ENCODE measurements around the gene MAGI1. TPM values are rescaled to one million over a fixed set of nuclear protein-coding genes. Genes with fewer than 3 reads are reported as not detected.

MAGI1 gene
- total RNA-seq, 5 donors from 2014 or later (not counting 1 experiment from before 2014, with no cell fraction given): 0.23 to 0.63 (median 0.29) TPM

DNA sequence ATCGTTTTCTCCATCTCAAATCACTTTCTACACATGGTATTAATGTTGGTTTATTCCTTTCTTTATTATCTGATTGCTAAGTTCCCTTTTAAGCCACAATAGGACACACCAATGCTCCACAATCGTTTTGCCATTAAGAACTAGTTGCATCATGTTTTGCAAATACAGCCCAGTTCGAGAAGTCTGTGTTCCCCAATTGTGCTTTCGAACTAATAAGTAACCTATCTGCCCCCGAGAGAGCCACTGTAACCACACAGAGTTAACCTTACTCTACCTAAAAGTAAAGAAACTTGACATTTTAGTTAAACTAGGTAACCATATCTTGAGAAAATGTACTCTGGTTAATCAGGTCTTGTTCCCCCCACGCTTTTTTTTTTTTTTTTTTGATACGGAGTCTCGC lies 39.1 kb downstream of the MAGI1 start:
- Mint-ChIP-seq H3K4me3 (no peak overlapping the region), H3K27ac (no peak overlapping the region), H3K9me3 (no peaks in the 10 kb centered on the region), H3K4me1 (no peaks in the 10 kb centered on the region), H3K36me3 (no peaks in the 10 kb centered on the region), H3K27me3 (no peaks in the 10 kb centered on the region)
- WGBS (ENCODE audit: insufficient coverage): 67% methylated on average over 3 of the region's 8 CpGs
- POLR2A ChIA-PET: no interaction called here
- CTCF ChIA-PET: no interaction called here
- H3K36me3 ChIP-seq (ENCODE audit: control insufficient read depth in 2 of 2, extremely low read depth in 1 of 2, insufficient read depth in 1 of 2, low read length in 1 of 2): no peaks in the 10 kb centered on the region
- no peaks in the 10 kb centered on the region for H3K9me3 ChIP-seq
- H3K27me3 ChIP-seq (replicated peaks in 1 of 2; ENCODE audit: control insufficient read depth in 2 of 2, extremely low read depth in 1 of 2, insufficient read depth in 2 of 2, low read length in 1 of 2): peaks cover 0 to 2% of the 10 kb centered on the region in 2 experiments
- DNase-seq (no peak), ATAC-seq (replicated peaks in 1 of 4) (no peak)
- no peak overlapping the region for H3K4me3 ChIP-seq (ENCODE audit: control insufficient read depth in 1 of 2, extremely low read depth in 1 of 2, low read length in 1 of 2)
- no peak overlapping the region for H3K27ac ChIP-seq (ENCODE audit: low read length)
- no peaks in the 10 kb centered on the region for H3K4me1 ChIP-seq (ENCODE audit: control insufficient read depth in 1 of 2, extremely low read depth in 1 of 2, insufficient read depth in 2 of 2, low read length in 2 of 2)

DNA sequence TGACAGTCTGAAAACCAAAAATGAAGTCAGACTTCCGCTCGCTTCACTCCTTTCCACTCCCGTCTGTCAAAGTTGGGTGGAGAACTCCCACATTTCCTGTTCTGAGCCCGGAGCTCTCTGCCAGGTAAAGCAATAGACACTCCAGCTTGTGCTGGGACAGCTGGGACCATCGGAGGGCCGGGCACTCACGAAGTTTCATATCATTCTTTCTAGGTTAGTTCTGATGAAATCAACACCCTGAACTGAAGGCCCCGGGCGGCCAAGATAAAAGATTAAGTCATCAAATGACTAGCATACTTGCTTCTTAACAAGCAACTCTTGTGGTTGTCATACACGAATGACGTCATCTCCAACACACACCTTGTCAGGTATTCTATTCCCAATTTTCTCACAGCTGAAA lies 42.1 kb downstream of the MAGI1 start:
- H3K27me3 Mint-ChIP-seq: no peaks in the 10 kb centered on the region
- peaks cover 0 to 5% (median 0%) of the 10 kb centered on the region in 3 donors for H3K9me3 Mint-ChIP-seq
- H3K27ac Mint-ChIP-seq: no peak overlapping the region

DNA sequence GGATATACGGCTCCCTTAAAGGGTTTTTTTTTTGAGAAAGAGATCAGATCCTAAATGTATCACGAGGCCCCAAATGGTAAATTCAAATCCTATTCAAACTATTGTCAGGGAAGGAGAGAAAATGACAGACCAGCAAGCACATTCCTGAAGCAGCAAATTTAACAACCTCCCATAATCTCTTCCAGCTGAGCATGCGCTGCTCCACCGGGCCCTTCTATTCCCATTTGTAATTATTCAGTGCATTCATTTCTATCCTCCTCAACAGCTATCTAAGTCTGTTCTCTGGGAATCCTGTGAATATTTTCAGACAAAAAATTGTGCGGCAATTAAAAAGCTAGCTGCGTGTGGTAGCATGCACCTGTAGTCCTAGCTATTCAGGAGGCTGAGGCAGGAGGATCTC lies 43.2 kb downstream of the MAGI1 start:
- H3K4me1 ChIP-seq (ENCODE audit: control insufficient read depth in 1 of 2, extremely low read depth in 1 of 2, insufficient read depth in 2 of 2, low read length in 2 of 2): no peaks in the 10 kb centered on the region
- H3K27ac ChIP-seq (ENCODE audit: low read length): no peak overlapping the region
- Mint-ChIP-seq H3K27ac (no peak overlapping the region), H3K4me1 (no peaks in the 10 kb centered on the region), H3K36me3 (no peaks in the 10 kb centered on the region), H3K27me3 (no peaks in the 10 kb centered on the region), H3K4me3 (no peak overlapping the region), H3K9me3 (peaks cover 0 to 5% (median 0%) of the 10 kb centered on the region in 3 donors)
- no peaks in the 10 kb centered on the region for H3K9me3 ChIP-seq
- WGBS (ENCODE audit: insufficient coverage): 100% methylated on average over 1 of the region's 6 CpGs
- ATAC-seq (replicated peaks in 1 of 4) (no peak), DNase-seq (no peak)
- ChIA-PET POLR2A (no interaction called here), CTCF (no interaction called here)
- H3K4me3 ChIP-seq (ENCODE audit: control insufficient read depth in 1 of 2, extremely low read depth in 1 of 2, low read length in 1 of 2): no peak overlapping the region
- no peaks in the 10 kb centered on the region for H3K36me3 ChIP-seq (ENCODE audit: control insufficient read depth in 2 of 2, extremely low read depth in 1 of 2, insufficient read depth in 1 of 2, low read length in 1 of 2)
- peaks cover 0 to 2% of the 10 kb centered on the region in 2 experiments for H3K27me3 ChIP-seq (replicated peaks in 1 of 2; ENCODE audit: control insufficient read depth in 2 of 2, extremely low read depth in 1 of 2, insufficient read depth in 2 of 2, low read length in 1 of 2)

More for the DNA sequence above, 42.1 kb downstream of the MAGI1 start:
- no peaks in the 10 kb centered on the region for H3K9me3 ChIP-seq
- H3K4me1 Mint-ChIP-seq: no peaks in the 10 kb centered on the region
- H3K4me3 ChIP-seq (ENCODE audit: control insufficient read depth in 1 of 2, extremely low read depth in 1 of 2, low read length in 1 of 2): no peak overlapping the region
- no peaks in the 10 kb centered on the region for H3K36me3 ChIP-seq (ENCODE audit: control insufficient read depth in 2 of 2, extremely low read depth in 1 of 2, insufficient read depth in 1 of 2, low read length in 1 of 2)
- no peak overlapping the region for H3K27ac ChIP-seq (ENCODE audit: low read length)
- POLR2A ChIA-PET: no interaction called here
- H3K36me3 Mint-ChIP-seq: no peaks in the 10 kb centered on the region
- DNase-seq (no peak), ATAC-seq (replicated peaks in 1 of 4) (no peak)
- no peaks in the 10 kb centered on the region for H3K4me1 ChIP-seq (ENCODE audit: control insufficient read depth in 1 of 2, extremely low read depth in 1 of 2, insufficient read depth in 2 of 2, low read length in 2 of 2)
- peaks cover 0 to 2% of the 10 kb centered on the region in 2 experiments for H3K27me3 ChIP-seq (replicated peaks in 1 of 2; ENCODE audit: control insufficient read depth in 2 of 2, extremely low read depth in 1 of 2, insufficient read depth in 2 of 2, low read length in 1 of 2)
- 80% methylated on average over 9 of the region's 11 CpGs for WGBS (ENCODE audit: insufficient coverage)
- no peak overlapping the region for H3K4me3 Mint-ChIP-seq
- CTCF ChIA-PET: no interaction called here

DNA sequence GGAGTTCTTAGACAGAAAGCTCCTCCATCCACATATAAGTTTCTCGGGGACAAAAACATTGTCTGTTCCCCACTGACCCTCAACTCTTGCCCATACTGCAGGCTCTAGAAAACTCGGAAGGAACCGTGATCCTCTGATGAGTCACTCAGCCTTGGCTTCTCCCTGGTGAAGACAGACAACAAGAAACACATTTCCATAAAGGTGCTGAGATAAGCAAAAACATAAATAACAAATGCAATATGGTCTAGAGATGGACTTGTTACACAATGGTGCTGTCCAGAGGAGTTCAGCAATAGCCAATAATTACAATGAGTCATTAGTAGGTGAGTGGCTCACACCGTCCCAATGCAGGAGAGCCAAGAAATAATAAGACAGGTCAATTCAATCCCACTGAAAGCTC lies 43.7 kb downstream of the MAGI1 start:
- ChIA-PET POLR2A (no interaction called here), CTCF (no interaction called here)
- Mint-ChIP-seq H3K27ac (no peak overlapping the region), H3K9me3 (peaks cover 0 to 5% (median 0%) of the 10 kb centered on the region in 3 donors), H3K4me3 (no peak overlapping the region), H3K27me3 (no peaks in the 10 kb centered on the region), H3K36me3 (no peaks in the 10 kb centered on the region), H3K4me1 (no peaks in the 10 kb centered on the region)
- DNase-seq (no peak), ATAC-seq (replicated peaks in 1 of 4) (no peak)
- H3K4me3 ChIP-seq (ENCODE audit: control insufficient read depth in 1 of 2, extremely low read depth in 1 of 2, low read length in 1 of 2): no peak overlapping the region
- no peaks in the 10 kb centered on the region for H3K36me3 ChIP-seq (ENCODE audit: control insufficient read depth in 2 of 2, extremely low read depth in 1 of 2, insufficient read depth in 1 of 2, low read length in 1 of 2)
- WGBS (ENCODE audit: insufficient coverage): 67% methylated on average over 1 of the region's 4 CpGs
- no peaks in the 10 kb centered on the region for H3K9me3 ChIP-seq
- H3K4me1 ChIP-seq (ENCODE audit: control insufficient read depth in 1 of 2, extremely low read depth in 1 of 2, insufficient read depth in 2 of 2, low read length in 2 of 2): no peaks in the 10 kb centered on the region
- H3K27me3 ChIP-seq (replicated peaks in 1 of 2; ENCODE audit: control insufficient read depth in 2 of 2, extremely low read depth in 1 of 2, insufficient read depth in 2 of 2, low read length in 1 of 2): peaks cover 0 to 1% of the 10 kb centered on the region in 2 experiments
- no peak overlapping the region for H3K27ac ChIP-seq (ENCODE audit: low read length)

DNA sequence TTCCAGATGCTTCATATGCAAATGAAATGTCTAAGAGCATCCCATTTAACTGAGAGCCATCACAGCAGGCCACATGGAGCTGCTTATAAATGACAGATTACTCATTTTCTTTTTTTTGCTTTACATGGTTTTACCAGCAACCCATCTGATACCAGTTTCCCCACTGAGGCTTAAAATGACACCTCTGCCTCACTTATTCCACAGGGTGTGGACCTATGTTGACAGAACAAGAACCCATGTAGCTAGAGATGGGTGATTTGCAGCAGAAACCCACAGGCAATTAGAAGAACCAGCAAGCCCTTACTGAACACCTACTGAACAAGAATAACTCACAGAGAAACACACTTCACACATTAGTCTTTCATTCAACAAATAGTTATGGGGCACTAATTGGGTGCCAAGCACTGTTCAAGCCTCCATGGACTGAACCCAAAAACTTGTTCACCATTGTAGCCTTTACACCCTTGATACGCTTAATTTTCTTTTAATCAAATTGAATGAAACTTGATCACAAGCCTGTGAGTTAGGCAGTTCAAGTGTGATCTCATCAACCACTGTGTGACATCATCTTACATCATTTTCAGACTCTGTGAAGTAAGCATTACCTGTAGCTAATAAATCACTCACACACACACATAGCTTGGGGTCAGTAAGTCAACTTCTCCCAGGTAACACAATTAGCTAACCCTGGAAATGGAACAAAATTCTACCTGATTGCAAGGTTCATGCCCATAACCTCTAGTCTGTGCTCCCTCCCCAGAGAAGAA lies 45.4 kb downstream of the MAGI1 start:
- H3K4me3 ChIP-seq (ENCODE audit: control insufficient read depth in 1 of 2, extremely low read depth in 1 of 2, low read length in 1 of 2): no peak overlapping the region
- ATAC-seq (replicated peaks in 1 of 4) (no peak), DNase-seq (no peak)
- peaks cover 0 to under 1% of the 10 kb centered on the region in 2 donors for H3K27me3 Mint-ChIP-seq
- WGBS (ENCODE audit: insufficient coverage): 100% methylated on average over 1 of the region's 1 CpG
- H3K4me1 ChIP-seq (ENCODE audit: control insufficient read depth in 1 of 2, extremely low read depth in 1 of 2, insufficient read depth in 2 of 2, low read length in 2 of 2): no peaks in the 10 kb centered on the region
- CTCF ChIA-PET: no interaction called here
- H3K36me3 Mint-ChIP-seq: no peaks in the 10 kb centered on the region
- H3K27ac Mint-ChIP-seq: no peak overlapping the region
- POLR2A ChIA-PET: no interaction called here
- H3K27ac ChIP-seq (ENCODE audit: low read length): no peak overlapping the region
- no peaks in the 10 kb centered on the region for H3K9me3 ChIP-seq
- no peaks in the 10 kb centered on the region for H3K27me3 ChIP-seq (replicated peaks in 1 of 2; ENCODE audit: control insufficient read depth in 2 of 2, extremely low read depth in 1 of 2, insufficient read depth in 2 of 2, low read length in 1 of 2)
- no peaks in the 10 kb centered on the region for H3K36me3 ChIP-seq (ENCODE audit: control insufficient read depth in 2 of 2, extremely low read depth in 1 of 2, insufficient read depth in 1 of 2, low read length in 1 of 2)
- H3K9me3 Mint-ChIP-seq: peaks cover 0 to 5% (median 0%) of the 10 kb centered on the region in 3 donors
- no peaks in the 10 kb centered on the region for H3K4me1 Mint-ChIP-seq
- H3K4me3 Mint-ChIP-seq: no peak overlapping the region

DNA sequence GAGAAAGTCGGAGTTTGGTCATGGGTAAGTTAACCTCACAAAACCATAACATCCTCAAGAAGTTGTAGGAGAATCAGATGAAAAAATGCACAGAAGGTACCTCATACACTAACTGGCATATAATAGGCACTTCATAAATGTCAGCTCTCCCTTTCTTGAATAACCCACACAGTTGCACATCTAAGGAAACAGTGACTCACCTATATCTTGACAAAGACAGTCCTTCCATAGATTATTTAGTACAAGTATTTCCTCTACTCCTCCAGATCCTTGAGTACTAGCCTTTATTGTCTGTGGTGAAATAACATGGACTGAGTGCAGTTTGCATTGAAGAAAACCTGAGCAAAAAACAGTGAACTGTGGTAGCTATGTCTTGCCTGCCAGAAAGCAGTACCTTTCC lies 46.6 kb downstream of the MAGI1 start:
- H3K4me1 ChIP-seq (ENCODE audit: control insufficient read depth in 1 of 2, extremely low read depth in 1 of 2, insufficient read depth in 2 of 2, low read length in 2 of 2): no peaks in the 10 kb centered on the region
- no peaks in the 10 kb centered on the region for H3K27me3 ChIP-seq (replicated peaks in 1 of 2; ENCODE audit: control insufficient read depth in 2 of 2, extremely low read depth in 1 of 2, insufficient read depth in 2 of 2, low read length in 1 of 2)
- H3K9me3 Mint-ChIP-seq: peaks cover 0 to 5% (median 0%) of the 10 kb centered on the region in 3 donors
- no peaks in the 10 kb centered on the region for H3K4me1 Mint-ChIP-seq
- H3K27ac ChIP-seq (ENCODE audit: low read length): no peak overlapping the region
- POLR2A ChIA-PET: no interaction called here
- H3K27me3 Mint-ChIP-seq: peaks cover 0 to 2% of the 10 kb centered on the region in 2 donors
- no peak overlapping the region for H3K4me3 Mint-ChIP-seq
- ATAC-seq (replicated peaks in 1 of 4) (no peak), DNase-seq (no peak)
- CTCF ChIA-PET: no interaction called here
- H3K36me3 ChIP-seq (ENCODE audit: control insufficient read depth in 2 of 2, extremely low read depth in 1 of 2, insufficient read depth in 1 of 2, low read length in 1 of 2): no peaks in the 10 kb centered on the region
- H3K27ac Mint-ChIP-seq: no peak overlapping the region
- WGBS (ENCODE audit: insufficient coverage): no CpG with 5 or more reads among the region's 1 CpG
- H3K36me3 Mint-ChIP-seq: no peaks in the 10 kb centered on the region
- no peaks in the 10 kb centered on the region for H3K9me3 ChIP-seq
- H3K4me3 ChIP-seq (ENCODE audit: control insufficient read depth in 1 of 2, extremely low read depth in 1 of 2, low read length in 1 of 2): no peak overlapping the region
